Hepatocyte (in vitro differentiated cells): ENCODE data around the gene PRKG1.

Experiments
- CTCF ChIP-seq: fragments of 200-600 bp; sonication (generic); IDR thresholded peaks from 2 replicates; pipeline ENCODE4 v1.5.1; 2016; ENCODE audit warnings: antibody characterized with exemption, mild to moderate bottlenecking; ENCODE audit not compliant: poor library complexity
- EZH2phosphoT487 ChIP-seq: fragments of 200-600 bp; sonication (generic); IDR thresholded peaks from one replicate; pipeline ENCODE4 v1.6.1; 2018; ENCODE audit warnings: antibody characterized with exemption, mild to moderate bottlenecking, low read depth, moderate library complexity; ENCODE audit not compliant: unreplicated experiment, severe bottlenecking

GRCh38 chr10:51926337-51926736 lies 852.0 kb downstream of the PRKG1 start:
- TF ChIP-seq CTCF (no peak), EZH2phosphoT487 (no peak)
